KOPT-K1 (cell line): ENCODE data around the gene WDHD1.
"Not testable (repeated sequence)": the region's sequence is repeated elsewhere in the genome, so short reads cannot be mapped to it uniquely, and the experiment has no call there.

ENCODE experiments used
- H3K27ac ChIP-seq: fragments of 200-600 bp; sonication (generic); 2 replicates; pipeline ENCODE4 v1.5.1; 2016; ENCODE audit warnings: antibody characterized with exemption, mild to moderate bottlenecking, low read depth, low read length; ENCODE audit not compliant: poor library complexity, severe bottlenecking
- H3K36me3 ChIP-seq: fragments of 200-600 bp; sonication (generic); 2 replicates; pipeline ENCODE4 v1.5.1; 2017; ENCODE audit warnings: antibody characterized with exemption, mild to moderate bottlenecking, low read length, moderate library complexity; ENCODE audit not compliant: insufficient read depth
- H3K9me3 ChIP-seq: fragments of 200-600 bp; sonication (generic); 2 replicates; pipeline ENCODE4 v1.5.1; 2017; ENCODE audit warnings: antibody characterized with exemption, low read length, mild to moderate bottlenecking; ENCODE audit not compliant: insufficient read depth, poor library complexity, severe bottlenecking

Gene WDHD1

GRCh38 chr14:55019968-55020554, 6.8 kb downstream of the WDHD1 start:
- Histone ChIP-seq H3K9me3 (no peaks in the 10 kb centered on the region), H3K27ac (no peak overlapping the region), H3K36me3 (peaks cover 92% of the 10 kb centered on the region)

GRCh38 chr14:55015006-55015405, 11.9 kb downstream of the WDHD1 start:
- Histone ChIP-seq H3K9me3 (no peaks in the 10 kb centered on the region), H3K36me3 (peaks cover 92% of the 10 kb centered on the region), H3K27ac (no peak overlapping the region)

GRCh38 chr14:55005071-55005470, 21.8 kb downstream of the WDHD1 start:
- no peak overlapping the region for H3K27ac ChIP-seq
- peaks cover 99% of the 10 kb centered on the region for H3K36me3 ChIP-seq
- no peaks in the 10 kb centered on the region for H3K9me3 ChIP-seq

GRCh38 chr14:55000381-55000780, 26.5 kb downstream of the WDHD1 start:
- Histone ChIP-seq H3K9me3 (no peaks in the 10 kb centered on the region), H3K27ac (no peak overlapping the region), H3K36me3 (peaks cover 93% of the 10 kb centered on the region)

DNA sequence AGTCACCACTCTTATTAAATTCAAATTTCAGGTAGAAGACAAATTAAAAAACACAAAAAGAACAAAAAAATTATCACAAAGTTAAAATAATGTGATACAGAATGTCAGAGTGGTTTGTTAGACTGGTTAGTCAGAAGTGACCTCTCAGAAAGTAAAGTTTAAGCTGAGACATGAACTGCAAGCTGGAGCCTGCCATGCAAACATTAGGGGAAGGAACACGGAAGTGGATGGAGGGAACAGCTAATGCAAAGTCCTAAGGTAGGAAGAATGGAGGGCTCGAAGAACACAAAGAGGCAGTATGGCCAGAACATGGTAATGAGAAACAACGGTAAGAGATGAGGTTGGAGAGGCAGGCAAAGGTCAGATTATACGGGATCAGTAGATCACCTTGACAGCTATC, 41.7 kb downstream of the WDHD1 start:
- H3K9me3 ChIP-seq = no peaks in the 10 kb centered on the region
- peaks cover 98% of the 10 kb centered on the region for H3K36me3 ChIP-seq
- no peak overlapping the region for H3K27ac ChIP-seq

DNA sequence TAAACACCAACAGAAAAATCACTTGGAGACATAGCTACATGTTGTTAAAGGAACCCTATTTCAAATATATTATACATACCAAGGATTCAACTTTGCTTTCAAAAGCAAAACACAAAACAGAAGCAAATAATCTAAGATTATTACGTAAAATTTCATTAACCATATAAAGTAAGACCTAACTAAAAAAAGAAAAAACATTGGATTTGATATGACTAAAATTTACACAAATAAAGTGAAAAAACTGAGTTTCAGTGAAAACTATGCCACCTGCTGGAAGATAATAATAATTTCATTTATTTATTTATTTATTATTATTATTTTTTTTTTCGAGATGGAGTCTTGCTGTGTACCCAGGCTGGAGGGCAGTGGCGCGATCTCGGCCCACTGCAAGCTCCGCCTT, 45.2 kb downstream of the WDHD1 start:
- no peaks in the 10 kb centered on the region for H3K9me3 ChIP-seq
- H3K27ac ChIP-seq = no peak overlapping the region
- H3K36me3 ChIP-seq = peaks cover 98% of the 10 kb centered on the region

DNA sequence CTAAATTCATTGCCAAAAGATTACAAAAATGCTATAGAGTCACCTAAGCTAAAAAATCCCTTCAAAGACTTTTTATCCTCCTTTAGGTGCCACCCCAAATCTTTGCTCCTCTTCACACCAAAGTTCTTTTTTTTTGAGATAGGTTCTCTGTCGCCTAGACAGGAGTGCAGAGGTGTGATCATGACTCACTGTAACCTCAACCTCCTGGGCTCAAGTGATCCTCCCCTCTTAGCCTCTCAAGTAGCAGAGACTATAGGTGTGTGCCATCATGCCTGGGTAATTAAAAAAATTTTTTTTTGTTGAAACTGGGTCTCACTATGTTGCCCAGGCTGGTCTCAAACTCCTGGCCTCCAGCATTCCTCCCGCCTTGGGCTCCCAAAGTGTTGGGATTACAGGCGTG, 47.9 kb downstream of the WDHD1 start:
- Histone ChIP-seq H3K36me3 (peaks cover 92% of the 10 kb centered on the region), H3K9me3 (no peaks in the 10 kb centered on the region), H3K27ac (no peak overlapping the region)

DNA sequence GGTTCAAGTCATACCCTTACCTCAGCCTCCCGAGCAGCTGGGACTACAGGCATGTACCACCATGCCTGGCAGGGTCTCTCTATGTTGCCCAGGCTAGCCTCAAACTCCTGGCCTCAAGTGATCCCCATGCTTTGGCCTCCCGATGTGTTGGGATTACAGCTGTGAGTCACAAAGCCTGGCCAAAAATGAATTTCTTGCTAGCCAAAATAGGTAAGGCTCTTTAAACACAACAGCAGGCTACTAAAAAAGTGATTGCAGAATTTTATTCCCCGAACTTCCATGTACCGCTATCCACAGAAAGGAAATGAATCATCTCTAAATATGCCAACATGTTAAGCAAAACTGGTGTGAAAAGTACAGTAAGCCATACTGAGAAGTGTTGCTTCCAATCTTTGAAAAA, 50.6 kb downstream of the WDHD1 start:
- Histone ChIP-seq H3K36me3 (peaks cover 92% of the 10 kb centered on the region), H3K27ac (no peak overlapping the region)

DNA sequence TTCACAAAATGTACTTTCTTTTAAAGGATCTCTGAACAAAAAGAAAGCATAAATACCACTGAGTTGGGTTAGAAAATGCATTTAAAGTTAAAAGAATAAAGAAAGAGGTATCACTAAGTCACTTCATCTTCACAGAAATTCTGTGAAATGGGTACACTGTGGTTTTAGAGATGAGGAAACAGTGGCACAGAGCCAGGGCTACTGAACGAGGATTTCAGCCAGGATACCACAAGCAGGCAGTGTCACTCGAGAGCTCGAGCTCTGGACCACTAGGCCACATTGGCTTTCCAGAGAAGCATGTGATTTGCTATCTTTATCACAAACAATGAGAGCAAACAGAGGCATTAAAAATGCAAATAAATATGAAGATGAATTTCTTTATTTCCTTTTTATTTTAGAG, 51.0 kb downstream of the WDHD1 start:
- Histone ChIP-seq H3K9me3 (no peaks in the 10 kb centered on the region), H3K27ac (no peak overlapping the region), H3K36me3 (peaks cover 92% of the 10 kb centered on the region)

More for the DNA sequence above, 50.6 kb downstream of the WDHD1 start:
- H3K9me3 ChIP-seq = no peaks in the 10 kb centered on the region

GRCh38 chr14:54974788-54975414, 52.0 kb downstream of the WDHD1 start:
- Histone ChIP-seq H3K9me3 (no peaks in the 10 kb centered on the region), H3K27ac (no peak overlapping the region), H3K36me3 (peaks cover 92% of the 10 kb centered on the region)

DNA sequence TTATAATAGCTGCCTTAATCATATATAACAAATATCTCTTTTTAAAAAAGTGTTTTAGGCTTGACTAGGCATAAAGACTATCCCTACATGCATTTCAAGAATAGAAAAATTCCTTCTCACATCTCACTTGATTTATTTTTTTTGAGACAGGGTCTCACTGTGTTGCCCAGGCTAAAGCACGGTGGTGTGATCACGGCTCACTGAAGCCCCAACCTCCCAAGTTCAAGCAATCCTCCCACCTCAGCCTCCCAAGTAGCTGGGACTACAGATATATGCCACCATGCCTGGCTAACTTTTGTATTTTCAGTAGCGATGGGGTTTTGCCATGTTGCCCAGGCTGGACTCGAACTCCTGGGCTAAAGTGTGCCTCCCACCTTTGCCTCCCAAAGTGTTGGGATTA, 59.4 kb downstream of the WDHD1 start:
- Histone ChIP-seq H3K27ac (no peak overlapping the region), H3K9me3 (no peaks in the 10 kb centered on the region), H3K36me3 (peaks cover 96% of the 10 kb centered on the region)

DNA sequence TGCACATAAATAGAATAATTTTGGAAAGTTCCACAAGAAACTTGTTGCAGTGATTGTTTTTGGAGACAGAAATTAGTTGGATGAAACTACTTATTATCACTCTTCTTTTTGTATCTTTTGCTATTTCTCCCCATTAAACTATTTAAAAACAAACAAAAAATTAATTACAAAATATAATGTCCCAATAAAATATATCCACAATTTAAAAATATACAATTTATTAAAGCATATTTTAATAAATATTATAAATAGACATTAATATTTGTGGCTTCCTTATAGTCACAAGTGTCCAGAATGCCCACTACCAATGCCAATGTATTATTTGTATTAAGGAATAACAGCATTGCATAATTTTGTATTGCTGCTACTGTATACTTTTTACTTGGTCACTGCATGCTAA, 71.8 kb downstream of the WDHD1 start:
- H3K9me3 ChIP-seq = no peaks in the 10 kb centered on the region
- H3K36me3 ChIP-seq = peaks cover 65% of the 10 kb centered on the region
- H3K27ac ChIP-seq = no peak overlapping the region

- H3K36me3 ChIP-seq = peaks cover 56% of the 10 kb centered on the region
- H3K9me3 ChIP-seq, H3K27ac ChIP-seq: not testable (repeated sequence)
Measured at GRCh38 chr14:54953609-54954008, 73.3 kb downstream of the WDHD1 start.

GRCh38 chr14:54952803-54953202, 74.1 kb downstream of the WDHD1 start:
- not testable (repeated sequence) for H3K9me3 ChIP-seq, H3K27ac ChIP-seq
- H3K36me3 ChIP-seq = peaks cover 56% of the 10 kb centered on the region

DNA sequence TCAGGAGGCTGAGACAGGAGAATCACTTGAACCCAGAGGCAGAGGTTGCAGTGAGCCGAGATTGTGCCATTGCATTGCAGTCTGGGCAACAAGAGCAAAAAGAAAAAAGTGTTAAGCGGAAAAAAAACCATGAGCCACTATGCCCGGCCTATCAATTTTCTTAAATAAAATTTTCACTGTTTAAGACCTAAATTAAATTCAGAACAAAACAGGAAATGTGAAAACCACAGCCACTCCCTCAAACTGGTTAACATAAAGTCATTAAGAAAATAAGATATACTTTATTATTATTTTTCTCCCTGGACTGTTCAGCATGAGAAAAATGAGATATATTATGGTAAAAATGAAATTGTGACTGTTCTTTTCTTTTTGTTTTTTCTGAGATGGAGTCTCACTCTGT, 79.7 kb downstream of the WDHD1 start:
- Histone ChIP-seq H3K36me3 (peaks cover 64% of the 10 kb centered on the region), H3K27ac (no peak overlapping the region), H3K9me3 (peaks cover 7% of the 10 kb centered on the region)

- no peak overlapping the region for H3K27ac ChIP-seq
- peaks cover 67% of the 10 kb centered on the region for H3K36me3 ChIP-seq
- peaks cover 7% of the 10 kb centered on the region for H3K9me3 ChIP-seq
Measured at GRCh38 chr14:54946500-54946899, 80.4 kb downstream of the WDHD1 start.
